ENCODE data around the gene ROM1.
A peak's percentile ranks its signal among the peaks of the same experiment; 100 is the strongest.

- no peak for TF ChIP-seq CTCF (IDR thresholded peaks at IDR 0.05; ENCODE audit: extremely low read depth in 1 of 2, insufficient read depth in 1 of 2, low read depth in 1 of 2, low read length in 2 of 2)
- peak; percentile 24 for TF ChIP-seq POLR2A (IDR thresholded peaks at IDR 0.05; ENCODE audit: low read depth, low read length)
Measured at GRCh38 chr11:62604460-62605120, 8.5 kb upstream of the ROM1 start.

All from endothelial cell of umbilical vein (primary cell).